SK-N-SH (cell line): Measurements from ENCODE around the gene NBR1.
"Not testable (repeated sequence)": the region's sequence is repeated elsewhere in the genome, so short reads cannot be mapped to it uniquely, and the experiment has no call there.

Experiments used
- JUND ChIP-seq: IDR thresholded peaks from 2 replicates; pipeline ENCODE4 v1.4.0; 2012
- TF ChIP-seq, protein P1 (sequence below): fragments of 200-600 bp; sonication (generic); IDR thresholded peaks from 2 replicates; pipeline ENCODE4 v1.6.1; 2017; ENCODE audit warnings: antibody characterized with exemption, mild to moderate bottlenecking, moderate library complexity

DNA sequence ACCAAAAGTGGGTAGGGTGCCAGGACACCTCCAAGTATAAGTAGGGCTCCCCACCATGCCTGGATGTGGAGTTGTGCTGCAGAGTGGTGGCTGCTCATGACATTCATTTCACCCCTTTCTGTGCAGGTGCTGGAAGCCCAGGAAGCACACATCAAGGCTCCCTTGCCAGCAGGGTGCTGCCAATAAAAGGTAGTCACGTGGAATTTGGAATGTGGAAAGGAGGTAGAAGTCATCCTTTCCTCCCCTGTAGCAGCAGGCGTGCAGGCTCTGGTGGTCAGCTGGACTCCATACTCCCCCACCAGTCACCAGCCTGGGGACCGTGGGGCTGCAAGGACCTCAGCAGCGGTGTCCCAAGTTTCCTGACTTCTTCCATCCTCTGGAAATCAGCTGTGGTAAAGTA, 32.5 kb upstream of the NBR1 start:
- not testable (repeated sequence) for TF ChIP-seq JUND
- TF ChIP-seq, protein P1, sequence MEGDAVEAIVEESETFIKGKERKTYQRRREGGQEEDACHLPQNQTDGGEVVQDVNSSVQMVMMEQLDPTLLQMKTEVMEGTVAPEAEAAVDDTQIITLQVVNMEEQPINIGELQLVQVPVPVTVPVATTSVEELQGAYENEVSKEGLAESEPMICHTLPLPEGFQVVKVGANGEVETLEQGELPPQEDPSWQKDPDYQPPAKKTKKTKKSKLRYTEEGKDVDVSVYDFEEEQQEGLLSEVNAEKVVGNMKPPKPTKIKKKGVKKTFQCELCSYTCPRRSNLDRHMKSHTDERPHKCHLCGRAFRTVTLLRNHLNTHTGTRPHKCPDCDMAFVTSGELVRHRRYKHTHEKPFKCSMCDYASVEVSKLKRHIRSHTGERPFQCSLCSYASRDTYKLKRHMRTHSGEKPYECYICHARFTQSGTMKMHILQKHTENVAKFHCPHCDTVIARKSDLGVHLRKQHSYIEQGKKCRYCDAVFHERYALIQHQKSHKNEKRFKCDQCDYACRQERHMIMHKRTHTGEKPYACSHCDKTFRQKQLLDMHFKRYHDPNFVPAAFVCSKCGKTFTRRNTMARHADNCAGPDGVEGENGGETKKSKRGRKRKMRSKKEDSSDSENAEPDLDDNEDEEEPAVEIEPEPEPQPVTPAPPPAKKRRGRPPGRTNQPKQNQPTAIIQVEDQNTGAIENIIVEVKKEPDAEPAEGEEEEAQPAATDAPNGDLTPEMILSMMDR, result not testable (repeated sequence)
